Pancreas (tissue), 10 donors: ENCODE results near the gene TSEN2. TPM values are rescaled to one million over a fixed set of nuclear protein-coding genes. Genes with fewer than 3 reads are reported as not detected.

Experiments
- ATAC-seq, 4 donors: fragments of 200-7000 bp; cut with Tn5 transposase; one replicate each; pipeline versions ENCODE4 v1.8.0 to v1.9.1; 2020; ENCODE audit warnings: mild to moderate bottlenecking in 4 of 4, moderate library complexity in 4 of 4
- DNase-seq, 6 donors: peaks; one replicate each; pipeline ENCODE4 v3.0.0-alpha.2; 2020
- FAIRE-seq: peaks from 2 replicates; lab custom pipeline; 2012; peaks lifted over from hg19 to GRCh38; lab: Jason Lieb, UNC
- H3K27ac ChIP-seq, 4 donors: fragments of 200-600 bp; sonication (generic); 1 replicate in 3 of 4; 2 replicates in 1 of 4; pipeline versions ENCODE4 v1.5.0 to v1.8.0; 2020
- H3K27me3 ChIP-seq, 4 donors: fragments of 200-600 bp; one replicate each; pipeline ENCODE4 v1.8.0; 2021
- H3K36me3 ChIP-seq, 3 donors: fragments of 200-600 bp; sonication (generic) in 1 of 3; one replicate each; pipeline versions ENCODE4 v1.5.0 to v1.8.0; 2020 to 2021
- H3K4me1 ChIP-seq, 3 donors: fragments of 200-600 bp; one replicate each; pipeline ENCODE4 v1.8.0; 2021
- H3K4me3 ChIP-seq, 4 donors: fragments of 200-600 bp; sonication (generic) in 2 of 4; one replicate each; pipeline versions ENCODE4 v1.5.0 to v1.8.0; 2020 to 2021
- H3K9me3 ChIP-seq, 4 donors: fragments of 200-600 bp; one replicate each; pipeline ENCODE4 v1.8.0; 2021
- WGBS, 2 donors: extraction: QIAGEN DNeasy Blood & Tissue Kit; methylation state at CpG; one replicate each; pipeline ENCODE4 v1.1.7; 2013; 5-methylcytosine and 5-hydroxymethylcytosine counted together
- intact Hi-C, 3 donors: fragments of 100-400 bp; cut with DNase I; formaldehyde crosslinking; loops; one replicate each; pipeline versions ENCODE4 v1.11.1 to v1.14.2; 2022
- polyA plus RNA-seq, 2 donors: library from polyadenylated mRNA; stranded (reverse); fragments of 200-250 nt; gene quantifications; one replicate each; pipeline ENCODE4 v1.2.3, GENCODE V29; 2013
- total RNA-seq, 6 donors: library from RNA; stranded (reverse); fragmentation: NEBNext Ultra II Directional in 4 of 6; extraction: Animal tissue kit (Norgen Biotek cat#: 25700) in 4 of 6; gene quantifications; one replicate each; pipeline versions ENCODE4 v1.2.1 to v1.2.4, GENCODE V29; 2021 to 2023
- TF ChIP-seq, protein P1 (sequence below), 4 donors: fragments of 200-600 bp; sonication (generic) in 3 of 4; IDR thresholded peaks; one replicate each; pipeline versions ENCODE4 v1.5.0 to v1.8.0; 2021; ENCODE audit warnings: antibody characterized with exemption in 4 of 4
- donor health status: healthy with polysubstance abuse.
- donor health status: DM: no; HTN: no; CAD: no; lungs with moderate emphysema.
- donor health status: DM: no; HTN: no; CAD: no.
- donor health status: control.
- donor health status: control.
- donor health status: Bipolar disorder and iron deficiency.
- donor health status: DM: yes; HTN: yes; CAD: no.
- donor health status: DM: no; HTN: no; CAD: no.
- donor health status: DM: no; HTN: no; CAD: no.
- donor health status: DM: yes; HTN: yes; CAD: no.

The TSEN2 gene
- total and polyA plus RNA-seq, 8 donors, result 8.7 to 17.0 (median 10.9) TPM

DNA sequence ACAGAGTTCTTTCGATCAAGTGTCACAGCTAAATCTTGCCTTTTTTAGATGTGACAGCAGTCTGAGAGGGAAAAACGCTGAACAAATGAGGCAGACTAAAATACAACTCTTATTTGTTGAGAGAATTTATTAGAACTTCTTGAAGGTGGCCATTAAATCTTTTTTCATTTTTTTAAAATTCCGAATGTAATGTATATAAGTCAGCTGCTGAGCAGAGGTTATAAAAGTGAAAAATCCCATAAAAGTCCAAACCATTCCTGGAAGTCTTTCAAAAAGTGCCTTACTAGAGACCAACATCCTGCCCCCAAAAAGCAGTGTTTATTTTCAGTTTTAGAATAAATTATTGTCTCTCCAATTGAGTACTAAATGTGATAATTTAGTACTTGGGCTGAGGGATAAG, 3.1 kb downstream of the TSEN2 start:
- Histone ChIP-seq H3K27me3 (no peaks in the 10 kb centered on the region), H3K9me3 (no peaks in the 10 kb centered on the region), H3K4me3 (no peak overlapping the region), H3K4me1 (peaks cover 0 to 10% (median 6%) of the 10 kb centered on the region in 3 donors), H3K36me3 (no peaks in the 10 kb centered on the region), H3K27ac (no peak overlapping the region)
- WGBS, 2 donors, result 92 to 95% methylated on average over 3 of the region's 3 CpGs
- ATAC-seq, result no peak
- no peak for DNase-seq
- FAIRE-seq, result no peak
- TF ChIP-seq, protein P1, sequence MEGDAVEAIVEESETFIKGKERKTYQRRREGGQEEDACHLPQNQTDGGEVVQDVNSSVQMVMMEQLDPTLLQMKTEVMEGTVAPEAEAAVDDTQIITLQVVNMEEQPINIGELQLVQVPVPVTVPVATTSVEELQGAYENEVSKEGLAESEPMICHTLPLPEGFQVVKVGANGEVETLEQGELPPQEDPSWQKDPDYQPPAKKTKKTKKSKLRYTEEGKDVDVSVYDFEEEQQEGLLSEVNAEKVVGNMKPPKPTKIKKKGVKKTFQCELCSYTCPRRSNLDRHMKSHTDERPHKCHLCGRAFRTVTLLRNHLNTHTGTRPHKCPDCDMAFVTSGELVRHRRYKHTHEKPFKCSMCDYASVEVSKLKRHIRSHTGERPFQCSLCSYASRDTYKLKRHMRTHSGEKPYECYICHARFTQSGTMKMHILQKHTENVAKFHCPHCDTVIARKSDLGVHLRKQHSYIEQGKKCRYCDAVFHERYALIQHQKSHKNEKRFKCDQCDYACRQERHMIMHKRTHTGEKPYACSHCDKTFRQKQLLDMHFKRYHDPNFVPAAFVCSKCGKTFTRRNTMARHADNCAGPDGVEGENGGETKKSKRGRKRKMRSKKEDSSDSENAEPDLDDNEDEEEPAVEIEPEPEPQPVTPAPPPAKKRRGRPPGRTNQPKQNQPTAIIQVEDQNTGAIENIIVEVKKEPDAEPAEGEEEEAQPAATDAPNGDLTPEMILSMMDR (IDR thresholded peaks at IDR 0.05), result no peak
- intact Hi-C loops, result no loop called here

DNA sequence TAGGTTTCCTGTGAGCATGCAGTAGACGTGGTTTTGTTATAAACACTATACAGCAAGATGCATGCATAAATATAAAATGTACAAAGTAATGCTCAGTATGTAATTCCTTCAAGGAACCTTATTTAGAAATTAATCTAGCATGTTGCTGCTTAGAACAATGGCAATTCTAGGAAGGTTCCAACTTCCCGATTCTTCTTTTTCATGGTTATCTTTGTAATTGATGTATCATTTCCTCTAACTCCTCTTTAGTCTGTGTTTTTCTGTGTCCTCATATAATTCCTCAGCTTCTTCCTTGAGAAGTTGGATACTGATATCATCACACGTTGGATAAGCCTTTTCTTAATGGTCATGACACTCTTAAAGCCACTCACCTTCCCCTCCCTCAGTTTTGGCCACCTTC, 3.5 kb downstream of the TSEN2 start:
- no peak overlapping the region for H3K4me3 ChIP-seq
- peaks cover 0 to 3% (median 0%) of the 10 kb centered on the region in 3 donors for H3K36me3 ChIP-seq
- H3K27ac ChIP-seq, result no peak overlapping the region
- no peaks in the 10 kb centered on the region for H3K27me3 ChIP-seq
- H3K9me3 ChIP-seq, result no peaks in the 10 kb centered on the region
- no peak for FAIRE-seq
- intact Hi-C loops, result no loop called here
- TF ChIP-seq, protein P1 (IDR thresholded peaks at IDR 0.05), result no peak
- H3K4me1 ChIP-seq, result peaks cover 0 to 10% (median 6%) of the 10 kb centered on the region in 3 donors
- ATAC-seq, result no peak
- DNase-seq, result no peak
- WGBS, 2 donors, result 87 to 89% methylated on average over 3 of the region's 3 CpGs

DNA sequence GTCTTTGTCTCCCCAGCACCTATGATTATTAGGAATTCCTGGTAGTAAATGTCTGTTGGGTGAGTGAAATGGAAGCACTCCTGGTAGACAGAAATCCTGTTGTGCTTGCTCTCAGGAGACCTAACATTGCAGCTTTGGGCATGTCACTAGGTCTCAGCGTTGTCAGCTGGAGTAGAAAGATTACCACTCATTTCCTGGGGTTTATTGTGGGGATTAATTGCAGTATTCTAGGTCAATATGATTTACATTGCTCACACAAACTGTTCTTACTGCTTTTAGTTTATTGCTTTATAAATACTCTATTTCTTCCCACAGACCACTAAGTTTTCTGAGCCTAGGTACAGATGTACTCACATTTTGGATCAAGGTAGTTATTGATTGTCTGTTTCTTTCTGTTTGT, 5.1 kb downstream of the TSEN2 start:
- Histone ChIP-seq H3K36me3 (peaks cover 0 to 9% (median 0%) of the 10 kb centered on the region in 3 donors), H3K4me3 (no peak overlapping the region), H3K4me1 (peaks cover 0 to 10% (median 0%) of the 10 kb centered on the region in 3 donors), H3K27me3 (no peaks in the 10 kb centered on the region), H3K27ac (no peak overlapping the region), H3K9me3 (no peaks in the 10 kb centered on the region)
- TF ChIP-seq, protein P1 (IDR thresholded peaks at IDR 0.05), result no peak
- FAIRE-seq (no peak), ATAC-seq (no peak), DNase-seq (no peak)
- WGBS, 2 donors, result 49 to 54% methylated on average over 1 of the region's 1 CpG
- intact Hi-C loops, result no loop called here

DNA sequence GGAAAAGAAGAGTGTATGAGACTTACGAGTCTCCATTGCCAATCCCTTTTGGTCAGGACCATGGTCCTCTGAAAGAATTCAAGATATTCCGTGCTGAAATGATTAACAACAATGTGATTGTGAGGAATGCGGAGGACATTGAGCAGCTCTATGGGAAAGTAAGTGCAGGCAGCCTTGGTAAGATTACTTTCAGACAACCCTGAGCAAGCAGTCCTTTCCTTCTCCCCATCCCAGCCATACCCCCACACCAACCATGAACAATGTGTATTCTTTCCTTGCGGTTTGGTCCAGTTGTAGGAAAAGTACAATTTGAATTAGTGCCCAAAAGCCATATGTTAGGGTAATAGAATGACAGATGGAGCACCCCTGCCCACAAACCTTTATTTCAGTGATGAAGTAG, 5.6 kb downstream of the TSEN2 start:
- ATAC-seq (peak in 1 of 4 donors; percentile 55), FAIRE-seq (no peak), DNase-seq (no peak)
- Histone ChIP-seq H3K4me3 (no peak overlapping the region), H3K9me3 (no peaks in the 10 kb centered on the region), H3K27ac (no peak overlapping the region), H3K36me3 (peaks cover 0 to 9% (median 0%) of the 10 kb centered on the region in 3 donors), H3K4me1 (peaks cover 0 to 10% (median 0%) of the 10 kb centered on the region in 3 donors), H3K27me3 (no peaks in the 10 kb centered on the region)
- intact Hi-C loops, result no loop called here
- WGBS, 2 donors, result 56 to 58% methylated on average over 4 of the region's 4 CpGs
- TF ChIP-seq, protein P1 (IDR thresholded peaks at IDR 0.05), result no peak

DNA sequence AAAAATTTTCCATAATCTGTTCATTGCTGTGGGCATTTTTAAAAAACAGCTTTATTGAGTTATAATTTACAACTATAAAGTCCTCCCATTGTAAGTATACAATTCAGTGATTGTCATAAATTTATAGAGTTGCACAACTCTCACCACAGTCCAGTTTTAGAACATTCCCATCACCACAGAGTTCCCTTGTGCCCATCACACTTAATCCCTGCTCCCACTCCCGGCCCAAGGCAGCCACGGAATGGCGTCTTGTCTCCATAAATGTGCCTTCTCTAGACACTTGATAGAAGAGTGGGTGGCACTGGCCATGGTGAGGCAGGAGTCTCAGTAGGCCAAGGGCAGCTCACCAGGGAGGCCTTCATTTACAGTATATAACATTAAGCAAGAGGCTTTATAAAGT, 6.3 kb downstream of the TSEN2 start:
- Histone ChIP-seq H3K27me3 (no peaks in the 10 kb centered on the region), H3K27ac (no peak overlapping the region), H3K4me3 (no peak overlapping the region), H3K9me3 (no peaks in the 10 kb centered on the region), H3K4me1 (peaks cover 0 to 4% (median 0%) of the 10 kb centered on the region in 3 donors), H3K36me3 (peaks cover 0 to 9% (median 0%) of the 10 kb centered on the region in 3 donors)
- DNase-seq (no peak), FAIRE-seq (no peak), ATAC-seq (no peak)
- TF ChIP-seq, protein P1 (IDR thresholded peaks at IDR 0.05), result no peak
- 88 to 89% methylated on average over 3 of the region's 3 CpGs for WGBS, 2 donors
- intact Hi-C loops, result no loop called here
